Activated T-helper 1 cell treated with anti-CD3 and anti-CD28 coated beads, Interleukin-12 subunit alpha, Interleukin-12 subunit beta, Interleukin-2, Interleukin-4 antibody, amounts not matched to agents 30 ng/mL and 10 ng/mL and 1 ng/mL, durations not matched to agents 14 hours and 24 hours and 36 hours (primary cell): ENCODE data around the gene TRAF3. TPM values are rescaled to one million over a fixed set of nuclear protein-coding genes. Genes with fewer than 3 reads are reported as not detected.

Experiments
- DNase-seq: peaks from one replicate; pipeline ENCODE4 v3.0.0; 2021; ENCODE audit warnings: low spot score
- H3K27ac Mint-ChIP-seq: one replicate; pipeline ENCODE4 v1.8.0; 2021; ENCODE audit warnings: mild to moderate bottlenecking, mixed read lengths
- H3K27me3 Mint-ChIP-seq: one replicate; pipeline ENCODE4 v1.8.0; 2022; ENCODE audit warnings: mild to moderate bottlenecking, moderate library complexity, mixed read lengths; ENCODE audit not compliant: insufficient read depth
- H3K36me3 Mint-ChIP-seq: one replicate; pipeline ENCODE4 v1.8.0; 2021; ENCODE audit warnings: low read depth, mixed read lengths
- H3K4me1 Mint-ChIP-seq: one replicate; pipeline ENCODE4 v1.8.0; 2021; ENCODE audit warnings: low read depth, mixed read lengths
- H3K4me3 Mint-ChIP-seq: one replicate; pipeline ENCODE4 v1.8.0; 2021; ENCODE audit warnings: mild to moderate bottlenecking, moderate library complexity, mixed read lengths
- H3K9me3 Mint-ChIP-seq: one replicate; pipeline ENCODE4 v1.8.0; 2021; ENCODE audit warnings: mixed read lengths
- intact Hi-C: fragments of 100-400 bp; cut with micrococcal nuclease; formaldehyde crosslinking; loops from one replicate; pipeline ENCODE4 v1.15.1; 2024
- total RNA-seq: library from RNA; stranded (reverse); gene quantifications from 2 replicates; pipeline ENCODE4 v1.2.3, GENCODE V29; 2022

The TRAF3 gene
- total RNA-seq, 1 donor from 2014 or later: 73.1 TPM

- Mint-ChIP-seq H3K27ac (no peak overlapping the region), H3K4me3 (no peak overlapping the region), H3K9me3 (no peaks in the 10 kb centered on the region), H3K4me1 (no peaks in the 10 kb centered on the region), H3K36me3 (peaks cover 4% of the 10 kb centered on the region), H3K27me3 (no peaks in the 10 kb centered on the region)
- intact Hi-C loops: no loop called here
- DNase-seq: no peak
Observed at GRCh38 chr14:102738373-102739189, 38.7 kb upstream of the TRAF3 start.

- no peak overlapping the region for H3K4me3 Mint-ChIP-seq
- H3K9me3 Mint-ChIP-seq: no peaks in the 10 kb centered on the region
- H3K27ac Mint-ChIP-seq: no peak overlapping the region
- H3K4me1 Mint-ChIP-seq: no peaks in the 10 kb centered on the region
- H3K27me3 Mint-ChIP-seq: no peaks in the 10 kb centered on the region
- intact Hi-C loops: no loop called here
- DNase-seq: no peak
- H3K36me3 Mint-ChIP-seq: peaks cover 4% of the 10 kb centered on the region
Observed at GRCh38 chr14:102739190-102739469, 38.1 kb upstream of the TRAF3 start.

GRCh38 chr14:102746634-102747438 lies 30.4 kb upstream of the TRAF3 start:
- DNase-seq: no peak
- H3K27me3 Mint-ChIP-seq: no peaks in the 10 kb centered on the region
- H3K4me1 Mint-ChIP-seq: no peaks in the 10 kb centered on the region
- no peaks in the 10 kb centered on the region for H3K9me3 Mint-ChIP-seq
- H3K4me3 Mint-ChIP-seq: no peak overlapping the region
- intact Hi-C loops: no loop called here
- no peak overlapping the region for H3K27ac Mint-ChIP-seq
- peaks cover 4% of the 10 kb centered on the region for H3K36me3 Mint-ChIP-seq

- Mint-ChIP-seq H3K36me3 (no peaks in the 10 kb centered on the region), H3K27me3 (no peaks in the 10 kb centered on the region), H3K4me3 (no peak overlapping the region), H3K4me1 (no peaks in the 10 kb centered on the region), H3K27ac (no peak overlapping the region), H3K9me3 (no peaks in the 10 kb centered on the region)
- intact Hi-C loops: no loop called here
- no peak for DNase-seq
Observed at GRCh38 chr14:102748806-102749205, 28.4 kb upstream of the TRAF3 start.

- H3K27me3 Mint-ChIP-seq: no peaks in the 10 kb centered on the region
- no peak overlapping the region for H3K4me3 Mint-ChIP-seq
- H3K36me3 Mint-ChIP-seq: no peaks in the 10 kb centered on the region
- H3K9me3 Mint-ChIP-seq: no peaks in the 10 kb centered on the region
- H3K4me1 Mint-ChIP-seq: no peaks in the 10 kb centered on the region
- intact Hi-C loops: no loop called here
- DNase-seq: no peak
- no peak overlapping the region for H3K27ac Mint-ChIP-seq
Observed at GRCh38 chr14:102749393-102750305, 27.6 kb upstream of the TRAF3 start.

- intact Hi-C loops: no loop called here
- H3K9me3 Mint-ChIP-seq: no peaks in the 10 kb centered on the region
- DNase-seq: no peak
- no peaks in the 10 kb centered on the region for H3K27me3 Mint-ChIP-seq
- H3K4me3 Mint-ChIP-seq: no peak overlapping the region
- H3K27ac Mint-ChIP-seq: no peak overlapping the region
- no peaks in the 10 kb centered on the region for H3K4me1 Mint-ChIP-seq
- no peaks in the 10 kb centered on the region for H3K36me3 Mint-ChIP-seq
Observed at GRCh38 chr14:102750376-102750775, 26.9 kb upstream of the TRAF3 start.

- Mint-ChIP-seq H3K9me3 (no peaks in the 10 kb centered on the region), H3K27me3 (no peaks in the 10 kb centered on the region), H3K4me1 (no peaks in the 10 kb centered on the region), H3K27ac (no peak overlapping the region), H3K4me3 (no peak overlapping the region), H3K36me3 (no peaks in the 10 kb centered on the region)
- no peak for DNase-seq
- intact Hi-C loops: no loop called here
Observed at GRCh38 chr14:102751088-102751487, 26.2 kb upstream of the TRAF3 start.

- H3K4me3 Mint-ChIP-seq: no peak overlapping the region
- H3K36me3 Mint-ChIP-seq: no peaks in the 10 kb centered on the region
- no peak overlapping the region for H3K27ac Mint-ChIP-seq
- H3K4me1 Mint-ChIP-seq: no peaks in the 10 kb centered on the region
- no peaks in the 10 kb centered on the region for H3K9me3 Mint-ChIP-seq
- intact Hi-C loops: no loop called here
- H3K27me3 Mint-ChIP-seq: no peaks in the 10 kb centered on the region
- no peak for DNase-seq
Observed at GRCh38 chr14:102752239-102752847, 24.9 kb upstream of the TRAF3 start.

- H3K4me3 Mint-ChIP-seq: no peak overlapping the region
Observed at GRCh38 chr14:102754370-102755262, 22.6 kb upstream of the TRAF3 start.

GRCh38 chr14:102757646-102758045 lies 19.6 kb upstream of the TRAF3 start:
- Mint-ChIP-seq H3K36me3 (no peaks in the 10 kb centered on the region), H3K27ac (no peak overlapping the region), H3K4me1 (no peaks in the 10 kb centered on the region), H3K27me3 (no peaks in the 10 kb centered on the region), H3K4me3 (no peak overlapping the region), H3K9me3 (no peaks in the 10 kb centered on the region)
- no peak for DNase-seq
- intact Hi-C loops: no loop called here

More at GRCh38 chr14:102754370-102755262, 22.6 kb upstream of the TRAF3 start:
- Mint-ChIP-seq H3K27ac (no peak overlapping the region), H3K27me3 (no peaks in the 10 kb centered on the region), H3K36me3 (no peaks in the 10 kb centered on the region), H3K4me1 (no peaks in the 10 kb centered on the region), H3K9me3 (no peaks in the 10 kb centered on the region)
- intact Hi-C loops: no loop called here
- no peak for DNase-seq

GRCh38 chr14:102758087-102758486 lies 19.2 kb upstream of the TRAF3 start:
- no peak for DNase-seq
- Mint-ChIP-seq H3K36me3 (no peaks in the 10 kb centered on the region), H3K27me3 (no peaks in the 10 kb centered on the region), H3K4me1 (no peaks in the 10 kb centered on the region), H3K27ac (no peak overlapping the region), H3K9me3 (no peaks in the 10 kb centered on the region), H3K4me3 (no peak overlapping the region)
- intact Hi-C loops: no loop called here
